ENCODE data around the gene ZNF692.
"Not testable (repeated sequence)": the region's sequence is repeated elsewhere in the genome, so short reads cannot be mapped to it uniquely, and the experiment has no call there.

Gene ZNF692

DNA sequence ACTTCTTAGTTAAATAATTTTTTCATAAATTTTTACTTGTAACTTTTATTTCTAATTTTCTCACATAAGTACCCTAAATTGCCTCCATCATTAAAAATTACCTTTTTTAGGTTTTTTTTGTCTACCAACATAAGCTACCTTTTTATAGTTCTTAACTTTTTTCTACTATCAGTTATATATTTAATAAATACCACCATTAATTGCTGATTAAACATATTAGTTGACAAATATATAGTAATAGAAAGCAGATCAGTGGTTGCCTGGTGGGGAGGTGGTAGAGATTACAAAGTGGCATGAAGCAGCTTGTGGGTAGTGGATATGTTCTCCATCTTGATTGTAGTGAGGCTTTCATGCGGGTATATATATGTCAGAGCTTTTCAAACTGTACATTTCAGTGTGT, 27.0 kb downstream of the ZNF692 start:
- no peak for DNase-seq
- intact Hi-C loops (cut with DNase I): no loop called here

DNA sequence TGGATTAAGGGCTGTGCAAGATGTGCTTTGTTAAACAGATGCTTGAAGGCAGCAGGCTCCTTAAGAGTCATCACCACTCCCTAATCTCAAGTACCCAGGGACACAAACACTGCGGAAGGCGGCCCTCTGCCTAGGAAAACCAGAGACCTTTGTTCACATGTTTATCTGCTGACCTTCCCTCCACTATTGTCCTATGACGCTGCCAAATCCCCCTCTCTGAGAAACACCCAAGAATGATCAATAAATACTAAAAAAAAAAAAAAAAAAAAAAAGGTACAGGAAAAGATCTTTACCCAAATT, 28.2 kb downstream of the ZNF692 start:
- peak in 1 of 10 donors; percentile 3 for DNase-seq
- intact Hi-C loops (cut with DNase I): not testable (repeated sequence)

DNA sequence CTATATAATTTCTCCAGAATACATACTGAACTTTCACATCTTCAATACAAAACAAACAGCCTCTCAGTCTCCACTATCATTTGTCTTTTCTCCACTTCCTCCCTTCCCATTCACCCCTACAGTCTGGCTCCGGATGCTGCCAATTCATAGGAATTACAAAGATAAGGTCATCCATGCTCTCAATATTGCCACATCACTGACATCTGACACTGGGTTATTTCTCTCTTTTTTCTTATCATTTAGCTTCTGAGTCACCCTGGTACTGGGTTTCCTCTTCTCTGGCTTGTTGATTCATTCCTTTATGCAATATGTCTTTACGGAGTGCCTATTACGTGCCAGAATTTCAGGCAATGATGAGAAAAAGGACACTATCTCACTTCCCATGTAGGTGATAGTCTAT, 30.0 kb downstream of the ZNF692 start:
- no peak for DNase-seq
- intact Hi-C loops (cut with DNase I): no loop called here

DNA sequence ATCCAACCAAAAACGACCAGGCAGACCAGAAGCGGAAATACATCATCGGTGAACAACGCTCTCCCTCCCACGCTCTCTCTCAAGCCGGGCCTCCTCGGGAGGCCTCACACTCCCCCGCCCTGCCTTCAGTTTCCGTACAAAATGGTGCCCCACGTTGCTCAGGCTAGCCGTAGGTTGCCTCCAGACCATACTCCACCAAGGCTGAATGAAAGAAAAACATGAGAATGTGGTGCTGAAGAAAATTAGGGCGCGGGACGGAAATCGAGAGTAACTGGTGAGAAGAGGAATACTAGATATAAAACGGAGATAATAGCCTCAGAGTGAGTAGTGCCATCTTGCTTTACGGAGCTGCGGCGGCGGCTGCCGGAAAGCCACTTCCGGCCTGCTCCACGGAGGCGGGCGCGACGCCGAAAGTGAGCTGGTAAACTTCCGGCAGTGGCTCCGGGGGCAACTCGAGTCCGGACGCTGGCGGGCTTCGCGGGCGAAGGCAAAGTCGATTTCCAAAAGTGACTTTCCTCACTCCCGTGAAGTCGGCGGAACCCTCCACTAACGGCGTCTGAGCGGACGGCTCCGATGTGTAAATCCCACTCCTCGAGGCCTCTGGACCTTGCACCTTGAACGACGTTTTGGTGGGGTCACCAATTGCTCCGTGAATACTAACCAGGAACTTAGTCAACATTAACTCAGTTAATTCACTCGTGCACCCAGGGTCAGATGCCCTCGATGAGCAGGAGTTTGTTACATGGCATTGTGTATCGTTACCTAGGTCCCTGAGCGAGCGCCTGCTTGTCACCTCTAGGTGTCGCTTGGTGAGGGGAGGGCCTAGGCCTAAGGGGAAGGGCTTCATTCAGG, 32.8 kb downstream of the ZNF692 start, which contains the start of gene SH3BP5L:
SH3BP5L (minus strand) TSS at position 7 of the 852 bp plus-strand sequence. CDS start 980 bp downstream, outside the sequence.
- intact Hi-C loops (cut with DNase I): no loop called here
- peak; percentile 88 to 99 (median 92) for DNase-seq

DNA sequence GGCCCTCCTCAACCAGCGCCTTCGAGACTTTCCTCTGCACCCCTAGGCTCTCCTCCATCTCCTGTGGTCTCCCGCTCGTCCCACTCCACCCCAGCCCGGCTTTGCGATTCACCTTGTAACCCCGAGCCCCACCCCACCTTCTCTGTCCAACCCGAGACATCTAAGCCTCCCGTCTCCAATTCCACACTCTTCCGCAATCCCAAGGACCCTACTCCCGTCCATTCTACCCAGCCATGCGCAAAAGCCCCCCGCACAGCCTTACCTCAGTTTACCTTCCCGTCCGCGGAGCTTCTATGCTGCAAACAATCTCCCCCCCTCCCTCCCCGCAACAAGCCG, 33.3 kb downstream of the ZNF692 start:
- intact Hi-C loops (cut with DNase I): no loop called here
- DNase-seq: no peak

DNA sequence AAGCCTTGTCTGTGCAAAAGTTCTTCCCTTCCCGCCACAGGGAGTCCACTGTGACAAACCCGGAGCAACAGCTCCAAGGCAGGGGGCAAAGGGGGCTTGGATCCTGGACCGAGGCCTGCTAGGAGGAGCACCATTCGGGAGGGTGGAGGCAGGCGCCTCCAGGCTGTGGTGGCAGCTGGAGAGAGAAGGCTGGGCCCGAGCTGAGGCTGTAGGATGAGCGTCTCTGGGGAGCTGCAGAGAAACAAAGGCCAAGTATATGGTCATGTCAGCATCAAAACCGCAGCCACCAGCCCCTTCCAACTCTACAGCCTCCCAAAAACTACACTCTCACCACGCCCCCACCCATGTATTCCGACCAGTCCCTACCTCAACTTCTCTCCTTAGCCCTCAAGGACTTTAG, 33.7 kb downstream of the ZNF692 start:
- intact Hi-C loops (cut with DNase I): no loop called here
- peak in 1 of 10 donors; percentile 48 for DNase-seq

DNA sequence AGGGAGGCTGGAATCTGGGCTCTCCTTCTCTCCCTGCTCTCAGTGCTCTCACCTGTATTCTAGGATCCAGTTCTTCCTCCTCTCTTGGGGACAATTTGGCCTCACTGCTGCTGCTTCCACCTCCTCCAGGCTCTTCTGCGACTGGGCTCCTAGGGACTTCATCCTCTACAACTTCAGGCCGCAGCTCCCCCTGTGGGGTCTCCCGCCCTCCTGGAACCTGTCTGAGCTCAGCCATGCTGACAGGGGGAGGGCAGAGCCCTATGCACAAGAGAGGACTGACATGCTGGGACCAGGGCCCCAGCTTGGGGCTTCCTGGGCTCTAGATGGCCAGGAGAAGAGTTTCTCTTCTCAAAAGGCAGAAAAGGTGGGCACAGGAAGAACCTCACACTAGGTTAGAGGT, 34.2 kb downstream of the ZNF692 start:
- no peak for DNase-seq
- intact Hi-C loops (cut with DNase I): no loop called here

DNA sequence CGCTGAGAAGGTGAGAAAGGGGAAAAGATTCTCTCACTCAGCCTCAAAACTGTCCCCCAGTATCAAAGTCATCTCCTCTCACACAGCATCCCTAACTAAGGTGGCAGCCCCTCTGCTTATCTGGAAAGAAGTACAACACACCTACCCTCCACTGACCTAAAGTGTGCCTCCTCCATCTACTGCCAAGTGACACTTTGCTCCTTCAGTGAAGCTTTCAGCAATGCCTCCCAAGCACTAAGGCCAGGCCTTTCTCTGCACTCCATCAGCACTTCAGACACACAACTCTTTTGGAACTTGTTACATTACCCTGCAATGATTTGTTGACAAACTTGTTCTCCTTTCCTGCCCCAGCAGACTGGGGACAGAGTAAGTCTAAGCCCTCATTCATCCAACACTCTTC, 34.6 kb downstream of the ZNF692 start:
- no peak for DNase-seq
- intact Hi-C loops (cut with DNase I): no loop called here

DNA sequence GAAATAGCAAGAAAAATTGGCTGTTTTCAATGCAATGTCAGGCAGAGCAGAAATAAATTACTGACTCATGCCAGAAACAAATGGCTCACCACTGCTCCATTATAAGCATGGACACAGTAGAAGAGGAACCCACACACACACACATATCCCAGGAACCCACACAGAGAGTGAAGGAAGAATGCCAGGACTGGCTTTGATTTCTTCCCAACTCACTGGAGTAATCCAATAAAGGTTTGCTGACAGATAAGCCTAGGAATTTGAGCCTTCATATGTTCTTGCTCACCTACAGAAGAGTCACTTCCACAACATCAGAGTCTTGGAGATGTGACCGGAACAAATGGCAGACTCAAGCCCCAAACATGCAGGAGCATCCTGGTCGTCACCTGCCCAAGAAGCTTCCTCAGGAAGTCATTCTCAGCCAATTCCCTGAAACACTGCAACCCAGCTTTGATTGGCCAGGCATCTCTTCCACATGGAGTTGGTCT, 35.3 kb downstream of the ZNF692 start:
- DNase-seq: no peak
- intact Hi-C loops (cut with DNase I): no loop called here

DNA sequence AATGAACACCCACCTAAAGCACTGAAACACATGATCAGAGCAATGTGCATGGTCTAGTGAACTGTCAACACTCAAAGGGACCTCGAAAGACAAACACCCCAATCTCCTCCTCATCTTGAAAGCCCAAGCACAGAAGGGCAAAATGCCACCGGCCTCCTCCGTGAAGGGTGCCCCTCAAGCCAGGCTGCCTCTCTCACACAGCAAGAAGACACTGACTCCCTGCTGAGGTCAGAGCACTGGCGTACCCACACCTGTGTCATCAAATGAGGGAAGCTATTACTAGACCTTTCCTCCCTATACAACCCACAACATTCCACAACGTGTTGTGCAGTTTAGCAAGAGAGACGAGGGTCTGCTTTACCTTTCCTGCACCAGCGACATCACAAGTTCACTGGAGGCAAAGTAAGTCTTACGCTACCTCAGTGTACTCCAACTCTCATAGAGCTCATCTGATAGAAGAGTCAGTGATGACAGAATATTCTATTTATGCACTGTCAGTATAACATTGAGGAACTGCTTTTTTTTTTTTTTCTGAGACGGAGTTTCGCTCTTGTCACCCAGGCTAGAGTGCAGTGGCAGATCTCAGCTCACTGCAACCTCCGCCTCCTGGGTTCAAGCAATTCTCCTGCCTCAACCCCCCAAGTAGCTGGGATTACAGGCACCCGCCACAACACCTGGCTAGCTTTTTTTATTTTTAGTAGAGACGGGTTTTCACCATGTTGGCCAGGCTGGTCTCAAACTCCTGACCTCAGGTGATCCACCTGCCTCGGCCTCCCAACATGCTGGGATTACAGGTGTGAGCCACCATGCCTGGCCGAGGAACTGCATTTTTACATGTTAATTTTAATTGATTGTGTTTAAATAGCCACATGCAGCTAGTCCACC, 36.5 kb downstream of the ZNF692 start:
- intact Hi-C loops (cut with DNase I): no loop called here
- no peak for DNase-seq

DNA sequence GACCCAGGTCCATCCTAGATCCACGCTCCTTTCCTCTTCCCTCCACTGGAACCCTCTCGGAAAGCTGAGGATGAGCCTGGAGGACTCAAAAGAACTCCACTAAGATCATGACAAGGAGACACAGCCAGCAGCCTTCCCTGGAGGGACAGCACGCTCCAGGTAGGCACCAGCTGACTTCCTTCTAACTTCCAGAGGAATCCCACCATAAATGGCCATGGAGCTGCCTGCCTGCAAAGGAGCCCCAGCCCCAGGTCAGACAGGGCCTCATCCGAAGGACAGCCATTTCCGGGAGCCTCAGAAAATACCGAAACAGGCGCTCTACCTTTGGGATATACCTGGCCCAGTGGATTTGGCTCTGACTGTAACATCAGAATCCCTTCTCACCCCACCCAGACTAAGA, 37.2 kb downstream of the ZNF692 start:
- peak in 1 of 10 donors; percentile 69 for DNase-seq
- intact Hi-C loops (cut with DNase I): no loop called here

DNA sequence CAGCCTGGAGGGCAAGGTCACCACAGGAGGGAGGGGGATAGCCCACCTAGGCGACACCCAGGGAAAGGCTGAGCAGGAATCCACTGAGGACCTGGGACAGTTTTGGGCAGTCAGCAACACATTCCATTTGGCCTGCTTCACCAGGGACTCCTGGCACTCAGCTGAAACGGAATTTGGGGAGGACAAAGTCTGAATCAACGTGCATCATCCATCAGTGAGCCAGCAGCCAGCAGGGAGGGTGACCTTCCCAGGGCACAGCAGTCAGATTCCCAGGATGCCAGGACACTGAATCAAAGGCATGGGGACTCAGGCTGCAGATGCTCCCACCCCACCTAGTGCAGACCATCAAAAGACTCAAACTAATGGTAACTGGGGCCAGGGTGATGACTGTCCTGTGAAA, 37.8 kb downstream of the ZNF692 start:
- intact Hi-C loops (cut with DNase I): no loop called here

DNA sequence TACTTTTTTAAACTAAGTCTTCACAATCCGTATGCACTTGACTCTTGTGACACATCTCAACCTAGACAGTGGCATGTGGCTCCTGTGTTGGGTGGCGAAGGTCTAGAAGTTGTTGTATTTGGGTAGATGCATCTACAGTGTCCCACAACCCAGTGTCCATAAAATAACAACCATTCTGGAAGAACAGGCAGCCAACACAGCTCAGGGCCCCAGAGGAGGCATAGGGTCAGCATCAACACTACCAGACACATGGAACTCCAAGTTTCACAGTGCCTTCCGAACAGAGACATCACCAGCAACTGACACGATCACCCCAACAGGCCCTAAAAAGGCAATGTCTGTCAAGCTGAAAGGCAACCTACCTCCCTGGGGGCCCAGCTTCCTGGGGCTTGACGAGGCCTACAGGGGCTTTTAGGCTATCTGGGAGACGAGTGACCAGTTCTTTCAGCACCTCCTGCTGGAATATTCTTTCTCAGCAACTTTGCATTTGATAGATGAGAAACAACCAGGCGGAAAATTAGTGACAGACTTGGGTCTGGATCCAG, 38.8 kb downstream of the ZNF692 start:
- intact Hi-C loops (cut with DNase I): no loop called here
- no peak for DNase-seq

More for the DNA sequence above, 37.8 kb downstream of the ZNF692 start:
- no peak for DNase-seq

DNA sequence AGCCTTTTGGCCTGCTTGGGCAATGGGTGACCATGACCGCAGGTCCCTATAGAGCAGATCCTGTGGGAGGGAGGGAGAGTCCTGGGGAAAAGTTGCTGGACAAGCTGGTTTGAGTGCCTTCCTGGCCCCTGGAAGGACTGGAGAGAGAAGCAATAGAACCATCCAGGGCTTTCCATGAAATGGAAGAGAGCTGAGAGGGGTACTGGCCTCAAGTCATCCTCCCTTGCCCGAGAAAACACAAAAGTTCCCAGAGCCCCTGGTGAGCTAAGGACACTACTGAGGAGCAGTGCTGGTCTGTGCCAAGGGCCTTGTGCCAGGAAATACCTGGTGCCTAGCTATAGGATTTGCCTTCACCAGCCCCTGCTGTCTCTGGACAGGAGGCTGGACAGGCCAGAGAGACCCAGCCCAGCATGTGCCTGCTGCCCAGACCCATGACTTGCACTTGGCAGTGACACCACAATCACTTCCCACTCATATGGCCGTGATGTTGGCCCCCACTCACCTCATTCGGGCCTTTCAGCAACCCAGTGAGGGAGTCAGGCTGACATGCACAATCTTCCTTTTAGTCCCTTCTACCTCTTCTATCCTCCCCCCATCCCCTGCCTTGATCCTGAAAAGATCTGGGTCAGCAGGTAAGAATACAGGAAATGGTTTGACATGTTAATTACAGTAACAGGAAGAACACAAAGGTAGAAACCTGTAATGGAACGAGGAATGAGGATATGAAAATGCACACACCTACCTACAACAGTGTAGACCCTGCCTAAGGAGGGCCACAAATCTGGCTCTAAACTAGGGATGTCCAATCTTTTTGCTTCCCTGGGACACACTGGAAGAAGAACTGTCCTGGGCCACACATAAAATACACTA, 40.1 kb downstream of the ZNF692 start:
- DNase-seq: no peak
- intact Hi-C loops (cut with DNase I): no loop called here

DNA sequence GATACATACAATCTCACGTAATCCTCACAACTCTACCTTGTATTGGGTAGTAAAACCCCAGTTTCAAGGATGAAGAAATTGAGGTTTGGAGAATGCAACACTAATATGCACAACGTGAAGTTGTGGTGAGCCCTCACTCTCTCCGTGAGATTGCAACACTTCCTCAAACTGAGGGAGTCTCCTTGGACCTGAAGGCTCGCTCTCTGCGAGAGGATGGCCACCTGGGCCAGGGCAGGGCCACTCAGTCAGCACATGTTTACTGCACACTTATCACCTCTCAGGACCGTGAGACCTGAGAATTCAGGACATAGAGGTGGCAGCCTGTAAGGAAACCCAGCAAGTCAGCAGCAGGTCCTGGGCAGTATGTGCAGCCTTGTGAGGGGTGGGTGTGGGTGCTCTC, 41.8 kb downstream of the ZNF692 start:
- DNase-seq: peak in 1 of 10 donors; percentile 59
- intact Hi-C loops (cut with DNase I): no loop called here

DNA sequence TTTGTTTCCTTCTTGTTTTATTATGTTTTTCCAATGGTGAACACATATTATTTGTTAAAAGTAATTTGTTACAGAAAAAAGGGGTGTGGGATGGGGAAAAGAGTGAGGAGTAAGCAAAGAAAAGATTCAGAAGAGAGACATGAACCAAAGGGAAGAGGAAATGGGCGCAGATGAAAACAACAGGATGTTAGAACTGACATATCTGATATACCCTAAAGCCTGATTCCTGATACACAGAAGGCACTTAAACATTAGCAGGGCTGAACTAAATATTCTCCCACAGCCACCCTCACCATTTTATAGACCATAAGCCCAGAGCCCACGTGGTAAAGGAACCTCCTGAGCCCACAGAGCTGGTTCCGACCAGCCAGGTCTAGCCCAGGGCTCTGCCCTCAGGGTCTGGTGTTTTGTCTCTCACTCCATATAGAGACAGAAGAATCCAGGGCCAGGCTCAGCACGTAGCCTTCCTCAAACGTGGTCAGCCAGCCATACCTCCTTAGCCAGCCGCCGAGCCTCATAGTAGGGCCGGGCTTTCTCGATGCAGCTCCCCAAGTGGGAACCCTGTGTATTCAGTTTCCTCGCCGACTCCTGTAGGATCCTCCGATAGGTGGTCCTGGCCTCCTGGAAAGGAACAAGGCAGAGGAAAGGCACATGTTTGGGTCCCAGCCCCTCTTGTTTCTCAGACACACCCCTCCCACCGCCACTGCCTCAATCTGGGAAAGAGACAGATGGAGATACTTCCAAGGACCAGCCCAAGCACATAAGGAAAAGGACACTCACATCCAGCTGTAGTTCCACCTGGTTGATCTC, 42.6 kb downstream of the ZNF692 start:
- DNase-seq: peak in 1 of 10 donors; percentile 66
- intact Hi-C loops (cut with DNase I): no loop called here

DNA sequence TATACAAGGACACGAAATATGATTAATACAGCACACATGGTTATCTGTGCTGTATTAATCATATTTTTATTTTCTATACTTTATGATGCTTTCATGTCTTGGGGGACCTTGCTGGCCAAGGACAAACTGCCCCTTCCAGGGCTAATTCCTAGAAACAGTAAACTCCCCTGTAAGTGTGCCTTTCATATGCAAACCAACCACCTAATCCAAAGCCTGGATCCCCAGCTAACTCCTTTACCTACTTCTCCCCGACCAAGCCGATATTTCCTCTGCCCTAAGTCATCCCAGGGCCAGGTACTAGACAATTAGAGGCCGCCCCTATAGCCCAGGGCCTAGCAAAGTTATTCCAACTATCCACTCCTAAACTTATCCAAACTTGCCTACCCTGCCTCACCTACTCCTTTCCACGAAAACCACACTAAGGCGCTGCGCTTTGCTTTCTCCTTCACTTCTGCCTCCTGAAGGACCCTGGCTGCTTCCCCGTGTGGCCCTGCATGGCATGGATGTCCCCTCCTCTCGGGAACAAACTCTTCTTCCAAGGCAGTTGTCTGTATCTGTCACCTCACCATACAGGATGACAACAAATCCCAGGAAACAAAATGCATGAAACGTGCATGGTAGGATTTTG, 43.4 kb downstream of the ZNF692 start:
- intact Hi-C loops (cut with DNase I): no loop called here
- no peak for DNase-seq

DNA sequence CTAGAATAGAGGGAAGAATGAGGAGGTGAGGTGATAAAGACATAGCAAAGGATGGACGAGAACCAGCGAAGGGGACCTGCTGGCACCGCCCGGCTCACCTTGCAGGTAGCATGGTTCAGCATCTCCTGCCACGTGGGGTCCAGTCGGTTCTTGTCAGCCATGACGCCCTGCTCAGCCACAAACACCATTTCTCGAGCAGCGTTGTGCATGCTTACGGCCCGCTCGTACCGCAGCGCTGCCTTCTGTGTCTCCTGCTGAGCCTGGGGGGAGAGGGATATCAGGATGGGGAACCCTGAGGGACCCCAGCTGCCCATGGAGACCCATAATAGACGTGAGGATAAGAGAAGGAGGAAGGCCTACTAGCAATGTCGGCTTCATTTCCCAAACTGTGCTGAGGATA, 44.5 kb downstream of the ZNF692 start:
- peak in 1 of 10 donors; percentile 78 for DNase-seq
- intact Hi-C loops (cut with DNase I): no loop called here

DNA sequence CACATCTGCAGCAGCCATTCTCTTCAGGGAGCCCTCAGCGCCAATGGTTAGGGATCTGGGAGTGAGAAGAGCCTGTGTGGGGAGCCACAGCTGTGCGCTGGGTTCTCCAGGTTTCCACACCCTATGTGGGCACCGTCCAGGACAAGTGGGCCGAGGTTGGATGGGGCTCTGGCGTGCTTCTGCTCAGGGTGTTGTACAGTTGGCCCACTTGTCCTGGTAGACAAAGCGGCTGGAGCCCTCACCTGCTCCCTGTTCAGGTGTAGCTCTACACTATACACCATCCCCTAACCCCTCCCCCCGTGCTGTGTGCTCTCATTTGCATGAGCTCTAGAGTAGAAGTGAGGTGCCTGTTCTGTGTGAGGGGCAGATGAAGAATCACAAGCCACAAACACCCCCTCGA, 45.3 kb downstream of the ZNF692 start:
- no peak for DNase-seq
- intact Hi-C loops (cut with DNase I): no loop called here
